ENCODE measurements around the gene CROCC. TPM values are rescaled to one million over a fixed set of nuclear protein-coding genes. Genes with fewer than 3 reads are reported as not detected.
A peak's percentile ranks its signal among the peaks of the same experiment; 100 is the strongest.

CROCC gene
- total and polyA plus RNA-seq, 9 of the 15 experiments (the other 6 are each of a cell fraction or from before 2014, with no cell fraction given) = 0.17 to 15.4 (median 7.6) TPM

- TF ChIP-seq HMGXB4 (CRISPR knock-in tag; IDR thresholded peaks at IDR 0.05) (no peak), SOX6 (IDR thresholded peaks at IDR 0.05) (no peak), SREBF1 (IDR thresholded peaks at IDR 0.05; ENCODE audit: borderline replicate concordance, low read depth, low read length) (no peak), MCM2 (IDR thresholded peaks at IDR 0.05; ENCODE audit: low read depth) (no peak), KHSRP (IDR thresholded peaks at IDR 0.05) (no peak), RFX5 (IDR thresholded peaks at IDR 0.05; ENCODE audit: low read depth, low read length) (no peak), COPS2 (conservative IDR thresholded peaks at IDR 0.05) (no peak), ZNF407 (IDR thresholded peaks at IDR 0.05; ENCODE audit: low read depth) (no peak), ZNF551 (CRISPR knock-in tag; IDR thresholded peaks at IDR 0.05) (no peak), HMBOX1 (IDR thresholded peaks at IDR 0.05) (peak; percentile 68), DIDO1 (tag; IDR thresholded peaks at IDR 0.05; ENCODE audit: low read depth) (no peak), ZNF184 (CRISPR knock-in tag; IDR thresholded peaks at IDR 0.05) (no peak), ZNF79 (CRISPR knock-in tag; IDR thresholded peaks at IDR 0.05; ENCODE audit: low read depth) (0 out of 2 replicates have a peak, but pooled peaks have one; percentile 44), POU5F1 (IDR thresholded peaks at IDR 0.05; ENCODE audit: borderline replicate concordance, low read depth, low read length, partially characterized antibody) (no peak), CXXC5 (CRISPR knock-in tag; IDR thresholded peaks at IDR 0.05) (peak; percentile 32), SMARCA4 (IDR thresholded peaks at IDR 0.05) (no peak), ZFP1 (CRISPR knock-in tag; IDR thresholded peaks at IDR 0.05) (no peak), ZNF274 (IDR thresholded peaks at IDR 0.05; ENCODE audit: borderline replicate concordance, low read depth, low read length) (no peak), PTRF (tag; IDR thresholded peaks at IDR 0.05) (no peak), CREM (IDR thresholded peaks at IDR 0.05; ENCODE audit: low read depth) (peak; percentile 97), ZNF140 (CRISPR knock-in tag; IDR thresholded peaks at IDR 0.05) (no peak)
These were observed 17.1 kb upstream of the CROCC start (continued) for GRCh38 chr1:16904560-16905109.
